NOMO-1 treated with dmso at 0.1 percent for 144 hours (cell line): ENCODE measurements around the gene LARGE1.

ENCODE experiments used
- DNase-seq: peaks from one replicate; lab custom pipeline; 2025; ENCODE audit not compliant: unreplicated experiment; lab: John Stamatoyannopoulos, UW

LARGE1 gene

DNA sequence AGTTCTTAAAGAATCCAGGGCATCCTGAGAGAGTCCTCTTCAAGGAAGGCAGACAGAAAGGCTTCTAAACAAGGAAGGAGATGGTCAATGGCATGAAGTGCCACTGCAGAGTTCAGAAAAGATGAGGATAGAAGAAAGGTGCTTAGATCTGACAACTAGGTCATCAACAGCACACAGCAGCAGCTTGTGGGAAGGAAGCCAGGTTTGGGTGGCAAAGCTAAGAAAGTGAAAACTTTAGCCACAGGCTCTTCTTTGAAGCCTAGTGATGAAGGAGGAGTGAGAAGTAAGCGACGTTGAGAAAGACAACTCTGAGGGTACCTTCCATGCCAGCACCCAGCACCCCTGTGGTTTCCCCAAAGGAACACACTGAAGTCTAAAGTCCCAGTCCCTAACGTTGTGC is 92.0 kb downstream of the LARGE1 start:
- DNase-seq, result no peak

DNA sequence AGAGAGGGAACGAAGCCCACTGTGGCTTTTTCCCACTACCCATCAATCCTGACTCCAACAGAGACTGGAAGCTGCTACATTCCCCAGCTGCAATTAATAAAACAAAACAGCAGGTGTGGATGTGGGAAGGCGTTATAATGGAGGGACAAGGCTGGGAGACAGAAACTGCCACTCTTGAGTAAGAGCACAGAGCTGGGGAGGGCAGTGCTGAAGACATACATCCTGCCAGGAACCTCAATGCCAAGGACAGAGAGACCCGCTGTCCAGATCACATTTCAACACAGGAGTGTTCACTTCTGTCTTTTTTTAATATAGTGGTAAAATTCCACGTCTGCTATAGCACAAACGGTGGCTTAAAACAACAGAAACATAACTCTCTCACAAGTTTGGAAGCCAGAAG is 94.5 kb downstream of the LARGE1 start:
- no peak for DNase-seq

DNA sequence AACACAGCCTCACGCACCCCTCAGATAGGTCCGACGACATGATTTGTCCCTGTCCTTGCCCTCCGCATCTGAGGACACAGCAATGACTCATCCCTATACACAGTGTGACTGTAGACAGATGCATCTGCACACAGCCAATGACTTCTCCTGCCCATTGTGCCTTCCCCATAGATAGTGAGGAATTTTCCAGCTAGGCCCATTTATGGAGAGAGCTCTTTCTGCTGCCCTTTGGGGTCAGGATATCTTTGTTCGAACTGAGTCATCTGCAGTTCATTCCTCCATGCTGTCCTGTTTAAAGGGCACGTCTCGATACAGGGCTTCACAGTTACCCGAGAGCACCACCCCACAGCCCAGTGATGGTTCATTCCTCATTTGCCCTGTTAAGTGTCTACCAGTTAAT is 96.7 kb downstream of the LARGE1 start:
- no peak for DNase-seq

DNA sequence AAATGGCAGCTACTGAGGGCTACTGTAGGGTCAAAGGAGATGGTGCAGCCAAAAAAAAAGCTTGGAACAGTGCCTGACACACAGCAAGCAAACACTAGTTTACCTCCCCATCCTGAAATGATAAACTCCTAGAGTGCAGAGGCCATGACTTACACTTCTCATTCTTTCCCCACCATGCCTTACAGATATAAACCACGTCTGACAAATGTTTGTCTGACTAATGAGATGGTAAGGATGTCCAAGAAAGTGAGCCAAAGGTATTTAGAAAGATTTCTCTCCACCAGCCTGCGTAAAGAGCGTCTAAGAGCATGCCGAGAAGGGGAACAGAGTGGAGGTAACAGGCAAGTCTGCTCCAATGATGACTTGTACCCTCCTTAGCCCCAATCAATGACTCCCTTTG is 99.0 kb downstream of the LARGE1 start:
- DNase-seq, result no peak

DNA sequence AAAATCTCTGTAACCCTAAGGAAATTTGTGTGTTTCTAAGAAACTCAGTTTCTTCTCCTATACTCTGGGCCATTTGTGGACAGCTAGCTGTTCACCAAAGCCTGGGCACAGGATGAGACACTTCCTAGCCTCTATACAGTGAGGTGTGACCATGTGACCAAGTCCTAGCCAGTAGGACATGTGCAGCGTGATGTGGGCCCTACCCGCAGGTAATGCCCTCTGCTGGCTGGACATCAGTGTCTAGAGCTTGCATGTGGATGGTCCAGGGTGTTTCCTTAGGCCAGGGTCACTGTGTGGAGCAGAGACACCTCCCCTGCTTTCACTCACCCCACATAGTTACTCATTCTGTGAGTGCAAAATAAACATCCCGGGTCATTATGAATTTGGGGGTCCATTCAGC is 100.5 kb downstream of the LARGE1 start:
- no peak for DNase-seq

DNA sequence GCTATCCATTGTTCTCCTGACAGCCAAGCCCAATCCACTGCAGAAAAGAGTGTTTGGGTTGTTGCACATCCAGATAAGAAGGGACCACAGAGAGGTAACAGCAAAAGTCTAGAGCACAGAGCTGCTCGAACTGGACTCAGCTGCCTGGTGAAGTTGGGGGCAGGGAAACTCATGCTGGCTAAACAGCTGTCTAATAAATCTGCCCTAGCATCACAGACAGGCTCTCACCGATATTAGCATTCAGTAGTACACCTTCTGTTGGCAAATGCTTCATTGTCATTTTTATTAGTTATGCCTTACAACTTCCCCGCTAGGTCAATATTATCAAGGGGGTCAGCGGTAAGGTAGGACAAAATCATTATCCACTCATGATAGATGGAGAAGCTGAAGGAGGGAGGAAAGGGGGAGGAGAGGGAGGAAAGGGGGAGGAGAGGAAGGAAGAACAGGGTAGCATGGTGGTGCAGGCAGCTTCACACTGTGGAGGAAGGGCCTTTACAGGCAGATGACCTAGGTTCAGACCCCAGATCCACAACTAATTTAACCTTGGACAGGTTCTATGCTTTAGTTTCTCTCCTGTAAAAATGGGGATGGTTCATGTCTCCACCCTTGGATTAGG is 102.7 kb downstream of the LARGE1 start:
- no peak for DNase-seq

DNA sequence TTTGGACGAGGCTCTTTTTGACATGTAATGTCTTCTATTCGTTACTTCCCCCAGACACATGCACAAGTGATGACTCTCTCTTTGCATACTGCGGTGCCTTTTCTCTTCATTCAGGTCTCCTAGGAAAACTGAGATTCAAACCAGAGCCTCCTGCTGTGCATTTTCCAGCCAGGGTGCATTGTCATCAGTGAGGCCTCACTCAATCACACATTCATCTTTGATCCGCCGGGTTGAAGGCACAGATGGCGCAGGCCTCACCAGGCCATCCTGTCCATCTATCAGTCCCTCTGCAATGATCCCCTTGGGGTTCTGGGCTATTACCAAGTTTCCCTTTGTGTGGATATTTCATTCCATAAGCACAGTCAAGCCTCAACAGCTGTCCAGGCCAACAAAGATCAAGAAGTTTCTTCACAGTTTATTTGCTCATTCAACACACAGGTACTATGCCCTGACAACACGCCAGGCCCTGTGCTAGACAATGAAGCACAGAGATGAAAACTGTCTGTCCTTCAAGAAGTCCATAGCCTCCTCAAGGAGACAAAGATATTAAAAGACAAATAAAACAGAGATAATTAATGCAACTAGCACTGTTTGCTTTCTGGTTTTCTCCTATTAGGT is 107.8 kb downstream of the LARGE1 start:
- DNase-seq, result no peak

DNA sequence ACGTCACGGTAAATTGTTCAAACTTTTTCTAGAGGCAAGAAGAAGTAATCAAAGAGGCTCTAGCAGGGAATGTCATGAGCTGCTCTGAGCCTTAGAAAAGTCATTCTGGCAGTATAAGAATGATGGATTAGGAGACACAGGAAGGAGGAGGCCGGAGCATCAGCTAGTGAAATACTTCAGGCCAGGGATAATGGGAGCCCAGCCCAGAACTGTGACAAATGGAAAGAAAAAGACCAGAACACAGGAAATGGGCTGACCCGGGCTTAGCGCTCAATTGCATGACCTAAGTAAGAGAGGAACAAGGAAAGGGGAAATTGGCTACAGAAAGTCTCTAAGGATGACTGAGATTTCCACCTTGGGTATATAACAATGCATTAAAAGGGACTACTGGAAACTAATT is 108.6 kb downstream of the LARGE1 start:
- no peak for DNase-seq

DNA sequence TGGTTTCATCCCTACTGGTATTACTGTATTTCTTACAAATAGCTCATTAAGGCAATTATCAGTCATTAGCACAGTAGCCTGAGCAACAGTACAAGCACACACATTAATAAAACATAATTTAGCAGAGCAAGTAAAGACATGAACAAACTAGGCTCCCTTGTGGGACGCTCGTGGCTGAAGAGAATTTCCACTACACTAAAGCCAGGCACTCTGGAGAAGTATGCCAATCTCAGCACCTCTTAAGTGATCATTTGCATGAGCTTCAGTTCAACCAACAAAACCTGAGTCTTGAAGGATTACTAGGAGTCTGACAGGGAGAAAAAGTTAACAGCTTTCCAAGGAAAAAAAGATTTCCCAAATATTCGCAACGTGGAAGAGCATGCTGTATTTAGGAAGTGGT is 109.1 kb downstream of the LARGE1 start:
- DNase-seq, result no peak

DNA sequence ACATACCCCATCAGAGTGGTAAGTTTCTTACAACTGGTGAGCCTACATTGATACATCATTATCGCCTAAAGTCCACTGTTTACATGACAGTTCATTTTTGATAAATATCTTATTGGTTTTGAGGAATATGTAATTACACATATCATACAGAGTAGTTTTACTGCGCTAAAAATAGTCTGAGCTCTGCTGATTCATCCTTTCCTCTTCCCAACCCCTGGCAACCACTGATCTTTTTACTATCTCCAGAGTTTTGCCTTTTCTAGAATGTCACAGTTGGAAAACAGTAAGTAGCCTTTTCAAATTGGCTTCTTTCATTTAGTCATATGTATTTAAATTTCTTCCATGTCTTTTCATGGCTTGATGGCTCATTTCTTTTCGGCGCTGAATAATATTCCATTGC is 112.8 kb downstream of the LARGE1 start:
- no peak for DNase-seq

DNA sequence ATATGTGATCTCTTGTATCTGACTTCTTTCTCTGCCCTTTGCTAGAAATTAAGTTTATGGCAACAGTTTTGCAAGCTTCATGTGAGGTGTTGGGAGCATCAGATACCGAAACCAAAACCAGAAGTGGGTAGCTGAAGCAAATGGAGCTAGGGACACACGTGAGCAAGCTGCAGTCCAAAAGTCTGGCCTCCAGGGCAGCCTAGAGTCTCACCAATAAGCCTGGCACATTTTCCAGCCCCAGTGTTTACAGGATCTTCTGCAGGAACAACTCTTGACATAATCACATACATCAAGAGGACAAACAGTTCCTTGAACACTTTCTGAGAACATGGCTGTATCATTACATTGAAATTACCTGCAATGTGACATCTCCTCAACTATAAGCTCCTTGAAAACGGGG is 114.1 kb downstream of the LARGE1 start:
- DNase-seq, result no peak

DNA sequence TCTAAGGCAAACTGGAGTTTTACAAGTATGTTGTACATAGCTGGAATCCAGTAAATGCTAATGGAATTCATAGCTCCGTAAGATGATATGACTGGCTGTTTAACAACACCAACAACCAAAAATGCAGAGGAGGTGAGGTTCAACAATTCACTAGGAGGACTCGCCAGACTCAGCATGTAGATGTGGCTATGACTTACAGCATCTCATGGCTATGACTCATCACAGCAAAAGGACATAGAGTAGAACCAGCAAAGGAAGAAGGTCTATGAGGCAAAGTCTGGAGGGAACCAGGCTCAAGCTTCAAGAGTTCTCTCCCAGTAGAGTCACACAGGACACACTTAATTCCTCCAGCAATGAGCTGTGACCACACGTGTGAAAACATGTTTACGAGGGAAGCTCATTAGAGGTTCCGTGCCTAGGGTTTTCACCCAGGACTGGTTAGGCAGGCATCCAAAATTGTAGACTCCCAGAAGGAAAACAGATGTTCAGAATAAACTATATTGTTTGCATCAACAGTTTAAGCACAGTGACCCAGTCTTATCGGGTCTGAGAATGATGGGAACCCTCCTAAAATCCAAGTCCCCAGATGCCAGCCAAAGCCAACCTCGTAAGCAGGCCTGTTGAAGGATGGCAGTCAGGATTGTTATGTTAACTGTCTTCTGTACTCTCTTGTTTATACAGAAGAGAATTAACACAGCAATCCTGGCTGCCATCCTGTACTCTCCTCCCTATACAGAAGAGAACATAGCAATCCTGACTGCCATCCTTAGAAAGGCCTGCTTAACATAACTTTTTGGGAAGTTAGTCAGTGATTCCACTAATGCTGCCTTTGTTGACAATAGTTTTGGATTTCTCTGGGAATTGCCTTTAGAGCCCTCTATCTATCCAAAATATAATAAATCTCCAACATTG is 116.6 kb downstream of the LARGE1 start:
- DNase-seq, result no peak

DNA sequence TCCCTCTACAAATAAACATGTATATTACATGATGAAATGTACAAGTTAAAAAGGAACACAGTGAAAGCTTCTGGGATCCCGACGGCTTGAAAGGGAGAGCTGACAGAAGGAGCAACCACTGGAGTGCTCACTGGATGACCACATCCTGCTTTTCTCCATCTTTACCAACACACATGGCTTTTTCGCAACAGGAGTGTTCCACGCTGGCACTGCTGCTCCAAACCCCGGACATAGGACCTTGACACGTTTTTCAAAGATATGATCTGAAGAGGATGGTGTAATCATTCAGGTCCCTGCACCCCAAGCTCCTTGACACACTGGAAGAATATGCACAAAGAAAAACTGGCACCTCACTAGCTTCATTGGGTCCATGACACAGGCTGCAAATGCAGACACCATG is 121.9 kb downstream of the LARGE1 start:
- no peak for DNase-seq

DNA sequence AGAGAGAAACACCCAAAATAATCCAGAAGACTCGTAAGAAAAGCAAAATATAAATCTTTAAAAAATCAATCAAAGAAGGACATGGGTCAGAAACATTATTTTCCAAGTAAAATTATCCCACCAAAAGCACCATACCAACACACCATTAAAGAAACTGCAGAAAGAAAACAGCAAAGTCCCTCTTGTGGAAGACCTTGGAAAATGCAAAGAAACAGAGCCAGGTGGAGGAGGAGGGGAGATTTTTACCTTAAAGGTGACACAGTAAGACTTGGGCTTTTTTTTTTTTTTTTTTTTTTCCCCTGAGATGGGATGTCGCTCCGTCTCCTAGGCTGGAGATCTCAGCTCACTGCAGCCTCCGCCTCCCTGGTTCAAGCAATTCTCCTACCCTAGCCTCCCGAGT is 123.8 kb downstream of the LARGE1 start:
- no peak for DNase-seq

DNA sequence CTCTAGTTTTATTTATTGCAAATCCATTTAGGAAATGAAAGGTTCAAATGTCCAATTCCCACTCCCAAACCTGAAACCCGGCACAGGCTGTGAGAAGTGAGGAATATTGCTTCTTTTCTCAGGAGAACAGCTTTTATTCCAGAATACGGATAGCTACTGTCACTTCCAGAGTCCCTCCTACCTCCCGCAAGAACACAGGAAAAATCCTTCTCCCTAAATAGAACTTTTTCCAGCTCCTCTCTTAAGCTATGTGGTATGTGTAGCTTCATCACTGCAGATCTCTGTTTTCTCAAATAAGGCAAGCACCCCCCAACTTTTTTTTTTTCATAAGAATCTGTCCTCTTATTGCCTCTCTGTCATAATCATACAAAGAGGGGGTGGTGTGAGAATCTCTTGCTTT is 126.8 kb downstream of the LARGE1 start:
- DNase-seq, result no peak

DNA sequence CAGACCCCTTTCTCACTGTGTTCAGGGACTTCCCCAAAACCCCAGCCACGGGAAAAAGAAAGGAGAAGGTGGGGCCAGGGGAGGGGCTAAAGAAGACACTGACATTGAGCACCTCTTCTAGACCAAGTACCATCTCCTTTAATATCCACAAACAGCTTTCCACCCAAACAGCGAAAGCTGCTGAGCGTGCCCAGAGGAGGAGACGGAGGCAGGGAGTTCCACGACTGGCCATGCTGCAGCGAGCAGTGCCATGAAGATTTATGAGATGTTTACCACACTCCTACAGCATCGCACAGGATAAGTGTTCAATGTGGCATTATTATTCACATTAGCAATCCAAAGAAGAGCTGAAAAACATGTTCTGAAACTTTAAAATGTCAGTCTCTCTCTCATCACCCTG is 127.4 kb downstream of the LARGE1 start:
- DNase-seq, result no peak

DNA sequence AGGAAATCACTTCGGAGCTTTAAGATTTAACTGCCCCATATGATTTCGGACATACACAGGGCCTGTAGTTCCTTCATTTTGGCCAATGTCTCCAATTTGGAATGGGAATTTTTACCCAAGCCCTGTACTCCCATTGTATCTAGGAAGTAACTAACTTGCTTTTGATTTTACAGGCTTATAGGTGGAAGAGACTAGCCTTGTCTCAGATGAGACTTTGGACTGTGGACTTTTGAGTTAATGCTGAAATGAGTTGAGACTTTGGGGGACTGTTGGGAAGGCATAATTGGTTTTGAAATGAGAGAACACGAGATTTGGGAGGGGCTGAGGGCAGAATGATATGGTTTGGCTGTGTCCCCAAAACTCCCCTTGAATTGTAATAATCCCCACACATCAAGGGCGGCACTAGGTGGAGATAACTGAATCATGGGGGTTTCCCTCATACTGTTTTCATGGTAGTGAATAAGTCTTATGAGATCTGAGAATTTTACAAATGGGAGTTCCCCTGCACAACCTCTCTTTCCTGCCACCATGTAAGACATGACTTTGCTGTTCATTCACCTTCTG is 130.5 kb downstream of the LARGE1 start:
- no peak for DNase-seq

DNA sequence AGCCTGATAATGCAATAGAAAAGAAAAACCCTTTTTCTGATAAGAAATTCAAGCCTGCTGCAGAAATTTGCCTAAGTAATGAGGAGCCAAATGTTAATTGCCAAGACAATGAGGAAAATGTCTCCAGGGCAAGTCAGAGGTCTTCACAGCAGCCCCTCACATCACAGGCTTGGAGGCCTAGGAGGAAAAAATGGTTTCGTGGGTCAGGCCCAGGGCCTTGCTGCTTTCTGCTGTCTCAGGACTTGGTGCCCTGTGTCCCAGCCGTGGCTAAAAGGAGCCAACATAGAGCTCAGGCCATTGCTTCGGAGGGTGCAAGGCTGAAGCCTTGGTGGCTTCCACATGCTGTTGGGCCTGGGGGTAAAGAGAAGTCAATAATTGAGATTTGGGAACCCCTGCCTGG is 131.3 kb downstream of the LARGE1 start:
- no peak for DNase-seq

DNA sequence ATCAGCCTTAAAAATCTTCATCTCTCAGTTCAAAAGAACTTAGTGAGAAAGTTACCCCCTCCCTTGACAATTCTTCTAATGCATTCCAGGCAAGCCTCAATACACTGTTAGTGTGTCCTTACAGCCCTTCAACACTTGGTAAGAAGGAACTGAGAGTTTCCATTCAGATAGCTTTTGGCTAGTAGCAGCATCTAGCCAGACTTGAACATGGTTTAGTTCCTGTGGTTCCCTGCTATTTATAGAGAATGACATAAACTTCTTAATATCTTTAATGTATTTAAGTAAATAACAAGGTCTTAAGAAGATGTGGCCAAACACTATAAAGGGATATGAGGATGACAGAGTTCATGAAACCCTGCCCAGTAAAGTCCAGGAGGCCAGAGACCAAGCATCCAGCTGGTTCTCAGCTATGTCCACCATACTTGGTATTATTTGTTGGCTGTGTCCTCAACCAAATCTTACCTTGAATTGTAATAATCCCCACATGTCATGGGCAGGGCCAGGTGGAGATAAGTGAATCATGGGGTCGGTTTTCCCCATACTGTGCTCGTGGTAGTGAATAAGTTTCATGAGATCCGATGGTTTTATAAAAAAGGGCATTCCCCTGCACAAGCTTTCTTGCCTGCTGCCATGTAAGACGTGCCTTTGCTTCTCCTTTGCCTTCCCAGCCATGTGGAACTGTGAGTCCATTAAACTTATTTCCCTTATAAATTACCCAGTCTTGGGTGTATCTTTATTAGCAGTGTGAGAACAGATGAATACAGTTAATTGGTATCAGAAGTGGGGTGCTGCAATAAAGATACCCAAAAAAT is 132.4 kb downstream of the LARGE1 start:
- DNase-seq, result no peak

DNA sequence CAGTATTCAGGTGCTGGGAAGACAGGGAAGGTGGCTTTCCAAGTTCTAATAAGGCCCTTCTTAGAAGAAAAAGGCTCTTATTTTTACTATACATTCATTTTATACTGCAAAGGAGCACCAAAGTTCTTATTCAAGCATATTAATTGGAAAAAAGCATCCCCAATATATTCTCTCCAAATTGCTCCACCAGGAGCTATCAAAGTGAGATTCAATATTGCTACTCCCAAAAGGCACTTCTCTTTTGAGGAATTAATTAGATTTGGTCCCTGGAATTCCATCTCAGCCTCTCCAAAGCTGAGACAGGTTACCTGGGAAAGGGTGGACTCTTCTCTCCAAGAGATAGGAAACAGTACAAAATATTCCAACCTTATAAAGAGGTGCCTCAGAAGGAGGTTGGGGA is 134.1 kb downstream of the LARGE1 start:
- no peak for DNase-seq

DNA sequence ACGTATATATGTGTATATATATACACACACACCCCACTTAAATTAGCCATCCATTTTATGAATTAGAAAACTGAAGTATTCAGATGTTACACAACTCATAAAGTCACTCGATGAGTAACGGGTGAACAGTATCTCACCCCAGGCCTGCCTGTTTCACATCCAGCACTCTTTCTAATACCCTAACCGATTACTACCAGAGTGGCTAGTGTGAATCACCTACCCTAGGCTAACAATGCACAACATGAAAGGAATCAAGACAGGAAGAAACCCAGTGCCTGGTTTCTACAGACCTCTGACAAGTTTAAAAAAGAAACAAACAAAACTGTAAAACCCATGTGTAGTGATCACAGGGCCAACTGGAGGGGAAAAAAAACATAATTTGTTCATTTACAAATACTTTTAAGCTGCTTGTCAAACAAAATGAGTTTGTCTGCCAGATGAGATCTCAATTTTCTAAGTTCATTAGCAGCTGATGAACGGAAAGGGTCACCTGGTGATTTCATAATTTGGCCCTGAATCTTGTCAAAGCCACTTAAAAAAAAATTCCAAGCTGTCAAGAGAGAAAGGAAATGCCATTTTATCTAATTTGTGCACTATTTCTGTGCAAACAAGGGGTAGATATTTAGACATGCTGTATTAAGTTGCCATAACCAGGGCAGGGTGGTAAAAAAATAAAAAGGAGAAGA is 134.8 kb downstream of the LARGE1 start:
- no peak for DNase-seq
